Kasumi-1 (cell line): ENCODE data around the gene LARP6.

ENCODE experiments used
- DNase-seq, 2 experiments: peaks; one replicate each; lab custom pipeline; 2025; lab: John Stamatoyannopoulos, UW

The LARP6 gene

GRCh38 chr15:70794596-70795310 is 59.2 kb downstream of the LARP6 start:
- DNase-seq, result no peak

GRCh38 chr15:70793694-70794093 is 60.3 kb downstream of the LARP6 start:
- DNase-seq, result no peak

GRCh38 chr15:70792171-70792573 is 61.8 kb downstream of the LARP6 start:
- DNase-seq, result no peak

- no peak for DNase-seq
Observed at GRCh38 chr15:70791259-70791658, 62.7 kb downstream of the LARP6 start.

- DNase-seq, result no peak
Observed at GRCh38 chr15:70789213-70789612, 64.7 kb downstream of the LARP6 start.

GRCh38 chr15:70788114-70789049 is 65.6 kb downstream of the LARP6 start:
- no peak for DNase-seq

GRCh38 chr15:70786996-70787395 is 67.0 kb downstream of the LARP6 start:
- DNase-seq, result no peak

GRCh38 chr15:70783610-70784022 is 70.3 kb downstream of the LARP6 start:
- DNase-seq, result no peak

- no peak for DNase-seq
Observed at GRCh38 chr15:70783041-70783440, 70.9 kb downstream of the LARP6 start.

GRCh38 chr15:70781236-70781635 is 72.7 kb downstream of the LARP6 start:
- no peak for DNase-seq
